ENCODE results near the gene SSBP2.
"Not testable (repeated sequence)": the region's sequence is repeated elsewhere in the genome, so short reads cannot be mapped to it uniquely, and the experiment has no call there.

GRCh38 chr5:81473395-81473794, 277.5 kb downstream of the SSBP2 start:
- TF ChIP-seq BACH1 (IDR thresholded peaks at IDR 0.05; ENCODE audit: low read length); POLR2A (IDR thresholded peaks at IDR 0.05; ENCODE audit: control extremely low read depth in 1 of 2, low read depth in 2 of 2, low read length in 2 of 2): not testable (repeated sequence)
- TF ChIP-seq, protein P1, sequence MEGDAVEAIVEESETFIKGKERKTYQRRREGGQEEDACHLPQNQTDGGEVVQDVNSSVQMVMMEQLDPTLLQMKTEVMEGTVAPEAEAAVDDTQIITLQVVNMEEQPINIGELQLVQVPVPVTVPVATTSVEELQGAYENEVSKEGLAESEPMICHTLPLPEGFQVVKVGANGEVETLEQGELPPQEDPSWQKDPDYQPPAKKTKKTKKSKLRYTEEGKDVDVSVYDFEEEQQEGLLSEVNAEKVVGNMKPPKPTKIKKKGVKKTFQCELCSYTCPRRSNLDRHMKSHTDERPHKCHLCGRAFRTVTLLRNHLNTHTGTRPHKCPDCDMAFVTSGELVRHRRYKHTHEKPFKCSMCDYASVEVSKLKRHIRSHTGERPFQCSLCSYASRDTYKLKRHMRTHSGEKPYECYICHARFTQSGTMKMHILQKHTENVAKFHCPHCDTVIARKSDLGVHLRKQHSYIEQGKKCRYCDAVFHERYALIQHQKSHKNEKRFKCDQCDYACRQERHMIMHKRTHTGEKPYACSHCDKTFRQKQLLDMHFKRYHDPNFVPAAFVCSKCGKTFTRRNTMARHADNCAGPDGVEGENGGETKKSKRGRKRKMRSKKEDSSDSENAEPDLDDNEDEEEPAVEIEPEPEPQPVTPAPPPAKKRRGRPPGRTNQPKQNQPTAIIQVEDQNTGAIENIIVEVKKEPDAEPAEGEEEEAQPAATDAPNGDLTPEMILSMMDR (IDR thresholded peaks at IDR 0.05; ENCODE audit: control extremely low read depth in 1 of 3, insufficient read depth in 1 of 3, low read depth in 1 of 3, low read length in 3 of 3): not testable (repeated sequence)
